T follicular helper cell (primary cell): ENCODE results near the gene CATSPERD.

Experiments
- DNase-seq: peaks from one replicate; pipeline ENCODE4 v3.0.0-alpha.2; 2020; ENCODE audit warnings: low read depth

The CATSPERD gene

GRCh38 chr19:5804516-5805461, 84.4 kb downstream of the CATSPERD start, which contains the start of gene NRTN:
TSS of gene NRTN (plus strand) at chr19:5805067. CDS start at chr19:5824166, 19,099 bp downstream.
- peak; percentile 47 for DNase-seq

- DNase-seq: peak; percentile 45
These were observed 85.2 kb downstream of the CATSPERD start for GRCh38 chr19:5805462-5806132.

DNA sequence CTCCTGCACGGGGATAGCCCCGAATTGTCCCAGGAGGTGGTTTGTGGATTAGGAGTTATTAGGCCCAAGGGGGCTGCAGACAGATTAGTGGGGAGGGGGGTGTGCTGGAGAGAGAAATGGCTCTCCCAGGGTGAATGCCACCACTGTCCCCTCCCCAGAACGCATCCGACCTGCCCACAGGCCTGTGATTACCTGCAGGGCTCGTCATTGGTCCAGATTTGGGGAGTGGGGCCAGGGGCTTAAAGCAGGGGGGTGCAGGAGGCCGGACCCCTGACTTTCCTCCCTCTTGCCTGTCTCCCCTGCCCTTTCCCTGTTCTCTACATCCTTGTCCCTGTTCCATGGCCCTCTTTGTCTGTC, 85.7 kb downstream of the CATSPERD start:
- no peak for DNase-seq

GRCh38 chr19:5806905-5807304, 86.5 kb downstream of the CATSPERD start:
- no peak for DNase-seq

GRCh38 chr19:5808120-5808816, 87.8 kb downstream of the CATSPERD start:
- DNase-seq: no peak

DNA sequence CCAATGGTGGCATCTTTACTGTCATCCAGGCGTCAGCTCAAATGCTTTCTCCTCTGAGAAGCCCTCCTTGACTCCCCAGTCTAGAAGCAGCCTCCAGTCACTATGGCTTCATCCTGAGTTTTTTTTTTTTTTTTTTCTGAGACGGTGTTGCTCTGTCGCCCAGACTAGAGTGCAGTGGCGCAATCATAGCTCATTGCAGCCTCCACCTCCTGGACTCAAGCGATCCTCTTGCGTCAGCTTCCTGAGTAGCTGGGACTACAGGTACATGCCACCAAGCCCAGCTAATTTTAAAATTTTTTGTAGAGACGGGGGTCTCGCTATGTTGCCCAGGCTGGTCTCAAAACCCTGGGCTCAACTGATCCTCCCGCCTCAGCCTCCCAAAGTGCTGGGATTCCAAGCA, 88.6 kb downstream of the CATSPERD start:
- no peak for DNase-seq

DNA sequence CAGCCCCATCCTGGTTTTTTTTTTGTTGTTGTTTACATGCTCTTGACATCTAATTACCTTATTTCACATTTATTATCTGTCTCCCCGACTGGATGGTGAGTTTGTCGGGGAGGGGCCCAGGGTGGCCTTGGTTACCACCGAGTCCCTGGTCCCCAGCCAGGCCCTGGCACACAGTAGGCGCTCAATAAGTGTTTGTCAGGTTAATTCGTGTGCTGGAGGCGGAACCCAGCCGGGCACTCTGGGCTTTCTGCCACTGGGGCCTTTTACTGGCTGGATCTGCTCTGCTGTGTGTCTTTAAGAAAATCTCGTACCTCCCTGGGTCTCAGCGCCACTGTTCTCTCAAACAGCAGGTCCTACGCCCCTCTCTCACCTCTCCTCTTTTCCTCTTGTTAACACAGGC, 89.0 kb downstream of the CATSPERD start:
- DNase-seq: no peak

DNA sequence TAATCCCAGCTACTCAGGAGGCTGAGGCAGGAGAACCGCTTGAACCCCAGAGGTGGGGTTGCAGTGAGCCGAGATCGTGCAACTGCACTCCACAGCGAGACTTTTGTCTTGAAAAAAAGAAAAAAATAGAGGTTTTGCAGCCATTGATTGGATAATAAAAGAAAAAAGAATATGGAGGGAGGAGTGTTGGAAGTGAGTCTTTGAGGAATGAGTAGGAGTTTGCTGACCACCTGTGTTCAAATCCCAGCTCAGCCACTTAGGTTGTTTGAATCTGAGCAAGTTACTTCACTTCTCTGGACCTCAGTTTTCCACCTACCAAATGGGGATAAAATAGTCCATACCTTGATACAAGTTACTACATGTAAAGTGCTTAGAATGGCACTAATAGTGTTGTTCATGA, 90.7 kb downstream of the CATSPERD start:
- DNase-seq: no peak

- DNase-seq: no peak
These were observed 93.8 kb downstream of the CATSPERD start for GRCh38 chr19:5814123-5814851.

DNA sequence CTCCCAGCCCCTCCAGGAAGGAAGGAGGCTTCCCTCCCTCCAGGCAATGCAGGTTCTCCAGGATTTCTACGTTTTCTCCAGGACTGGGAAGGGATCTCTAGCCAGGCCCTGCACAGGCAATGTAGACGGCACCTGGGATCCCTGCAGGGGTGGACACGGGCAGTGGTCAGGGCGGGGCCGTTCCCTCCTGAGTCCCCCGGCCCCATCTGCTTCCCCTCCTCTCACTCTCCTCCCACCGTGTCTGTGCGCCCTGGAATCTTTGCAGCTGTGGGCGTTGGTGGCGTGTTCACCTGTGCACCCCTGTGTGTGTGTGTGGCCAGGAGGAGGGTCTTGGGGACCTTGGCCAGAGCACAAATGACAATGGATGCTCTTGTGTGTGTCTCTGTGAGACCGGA, 94.4 kb downstream of the CATSPERD start:
- no peak for DNase-seq

DNA sequence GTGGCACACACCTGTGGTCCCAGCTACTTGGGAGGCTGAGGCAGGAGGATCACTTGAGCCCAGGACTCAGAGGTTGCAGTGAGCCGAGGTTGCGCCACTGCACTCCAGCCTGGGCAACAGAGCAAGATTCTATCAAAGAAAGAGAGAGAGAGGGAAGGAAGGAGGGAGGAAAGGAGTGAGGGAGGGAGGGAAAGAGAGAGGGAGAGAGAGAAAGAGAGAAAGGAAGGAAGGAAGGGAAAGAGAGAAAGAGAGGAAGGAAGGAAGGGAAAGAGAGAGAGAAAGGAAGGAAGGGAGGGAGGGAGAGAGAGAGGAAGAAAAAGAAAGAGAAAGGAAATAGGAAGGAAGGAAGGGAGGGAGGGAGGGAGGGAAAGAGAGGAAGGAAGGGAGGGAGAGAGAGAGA, 96.8 kb downstream of the CATSPERD start:
- DNase-seq: no peak

DNA sequence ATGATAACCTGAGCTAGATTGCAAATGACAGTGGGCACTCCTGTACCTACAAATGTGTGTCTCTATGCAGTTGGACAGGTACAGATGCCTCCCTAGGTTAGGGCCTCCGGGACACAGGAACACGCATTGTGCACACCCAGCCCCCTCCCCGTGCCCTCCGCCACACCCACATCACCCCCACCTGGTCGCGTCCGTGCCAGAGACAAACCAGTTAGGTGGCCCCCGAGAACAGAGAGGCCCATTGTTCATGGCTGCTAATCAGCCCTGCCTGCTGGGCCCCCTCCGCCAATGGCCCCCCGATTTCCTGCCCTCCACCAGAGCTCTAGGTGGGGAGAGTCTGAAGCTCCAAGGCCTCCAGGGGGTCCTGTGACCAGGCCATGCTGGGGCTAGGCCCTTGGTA, 98.2 kb downstream of the CATSPERD start:
- DNase-seq: no peak

- DNase-seq: no peak
These were observed 100.3 kb downstream of the CATSPERD start for GRCh38 chr19:5820785-5821184.

DNA sequence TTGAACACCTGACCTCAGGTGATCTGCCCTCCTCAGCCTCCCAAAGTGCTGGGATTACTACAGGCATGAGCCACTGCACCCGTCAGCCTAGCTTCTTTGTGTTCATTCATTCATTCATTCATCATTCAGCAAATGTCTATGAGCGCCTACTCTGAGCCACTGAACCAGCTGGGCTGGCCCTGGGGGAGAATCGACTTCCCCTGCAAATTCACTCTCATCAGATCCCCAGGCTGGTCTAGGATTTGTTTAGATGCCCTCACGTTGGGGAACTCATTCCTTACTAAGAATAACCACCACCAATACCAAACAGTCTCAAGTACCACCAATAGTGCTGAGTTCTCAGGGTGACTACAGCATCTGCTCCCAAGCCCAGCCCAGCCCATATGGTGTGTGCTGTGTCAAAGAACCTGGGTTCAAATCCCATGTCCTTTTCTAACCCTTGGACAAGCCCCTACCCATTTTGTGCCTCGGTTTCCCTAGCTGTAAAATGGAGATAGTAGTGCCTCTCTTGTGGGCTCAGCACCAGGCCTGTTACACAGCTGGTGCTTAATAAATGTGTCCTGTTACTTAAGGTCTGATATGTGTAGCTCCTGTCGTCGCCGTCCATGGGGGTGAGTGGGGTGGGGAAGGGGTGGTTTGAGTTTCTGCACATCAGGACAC, 101.2 kb downstream of the CATSPERD start:
- no peak for DNase-seq

- DNase-seq: no peak
These were observed 101.9 kb downstream of the CATSPERD start for GRCh38 chr19:5822181-5822844.

- no peak for DNase-seq
These were observed 103.3 kb downstream of the CATSPERD start for GRCh38 chr19:5823579-5824281.

DNA sequence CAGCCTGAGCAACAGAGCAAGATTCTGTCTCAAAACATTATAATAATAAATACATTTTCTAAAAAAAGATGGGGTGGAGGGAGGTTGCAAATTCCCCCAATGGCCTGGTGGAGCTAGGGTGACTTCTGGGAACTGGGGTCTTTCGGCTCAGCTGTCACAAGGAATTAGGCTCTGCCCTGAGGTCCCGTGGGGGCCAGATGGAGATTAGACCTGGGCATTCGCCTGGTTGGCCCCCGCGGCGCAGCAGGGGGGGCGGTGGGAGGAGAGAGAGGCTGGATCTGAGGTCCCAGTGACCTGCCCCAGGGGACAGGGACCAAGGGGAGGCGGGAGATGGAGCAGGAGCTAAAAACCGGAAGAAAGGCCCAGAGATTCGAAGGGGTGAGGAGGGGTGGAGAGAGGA, 104.3 kb downstream of the CATSPERD start:
- DNase-seq: no peak

DNA sequence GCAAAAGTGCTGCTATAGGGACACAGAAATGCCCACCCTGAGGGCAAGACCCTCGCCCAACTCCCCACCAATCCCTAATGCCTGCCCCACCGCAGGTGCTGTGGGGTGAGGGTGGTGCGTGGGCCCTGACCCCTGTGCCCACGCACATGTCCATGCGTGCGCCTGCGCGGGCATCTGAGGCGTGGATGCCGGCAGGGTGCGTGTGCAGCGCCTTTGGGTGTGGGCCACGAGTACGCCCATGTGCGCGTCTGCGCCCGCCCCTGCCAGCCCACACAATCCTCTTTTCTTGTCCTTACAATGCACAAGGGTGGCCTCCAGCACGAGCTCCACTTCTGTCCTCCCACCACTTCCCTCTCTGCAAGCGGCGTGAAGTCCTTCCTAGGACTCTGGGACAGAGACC, 104.7 kb downstream of the CATSPERD start:
- no peak for DNase-seq

- no peak for DNase-seq
These were observed 106.3 kb downstream of the CATSPERD start for GRCh38 chr19:5826531-5827341.
